CD4-positive, CD25-positive, alpha-beta regulatory T cell (primary cell): ENCODE data around the gene SCD5. TPM values are rescaled to one million over a fixed set of nuclear protein-coding genes. Genes with fewer than 3 reads are reported as not detected.

Experiments
- ATAC-seq, 2 donors: fragments of 150-1000 bp; cut with Tn5 transposase; one replicate each; pipeline ENCODE4 v1.10.0; 2021; ENCODE audit warnings: low read depth in 2 of 2, moderate number of reproducible peaks in 2 of 2, moderate library complexity in 1 of 2
- DNase-seq, 3 donors: peaks; one replicate each; pipeline versions ENCODE4 v3.0.0 to v3.0.0-alpha.2; 2012 to 2022; ENCODE audit warnings: mixed read lengths in 1 of 3
- H3K27ac ChIP-seq: one replicate; pipeline ENCODE4 v1.7.0; 2013; ENCODE audit warnings: mild to moderate bottlenecking, low read length; ENCODE audit not compliant: insufficient read depth, poor library complexity, severe bottlenecking
- H3K27me3 ChIP-seq: one replicate; pipeline ENCODE4 v1.7.0; 2013; ENCODE audit warnings: low read length; ENCODE audit not compliant: control insufficient read depth, insufficient read depth
- H3K36me3 ChIP-seq: one replicate; pipeline ENCODE4 v1.7.0; 2013; ENCODE audit warnings: mild to moderate bottlenecking, low read length, moderate library complexity; ENCODE audit not compliant: control insufficient read depth, insufficient read depth
- H3K4me1 ChIP-seq: 2 replicates; pipeline ENCODE4 v1.7.0; 2013; ENCODE audit warnings: mild to moderate bottlenecking, low read length; ENCODE audit not compliant: insufficient read depth, control insufficient read depth, poor library complexity, severe bottlenecking
- H3K4me3 ChIP-seq: one replicate; pipeline ENCODE4 v1.7.0; 2013; ENCODE audit warnings: low read depth, mild to moderate bottlenecking, low read length, moderate library complexity
- H3K9me3 ChIP-seq, 2 experiments: 1 replicate in 1 of 2; 2 replicates in 1 of 2; pipeline ENCODE4 v1.7.0; 2013; ENCODE audit warnings: low read length in 2 of 2, mild to moderate bottlenecking in 1 of 2, moderate library complexity in 1 of 2; ENCODE audit not compliant: control insufficient read depth in 2 of 2
- H3K27ac Mint-ChIP-seq, 3 donors: one replicate each; pipeline ENCODE4 v1.8.0; 2020 to 2022; ENCODE audit warnings: mild to moderate bottlenecking in 3 of 3, mixed read lengths in 3 of 3, moderate library complexity in 2 of 3
- H3K27me3 Mint-ChIP-seq: one replicate; pipeline ENCODE4 v1.8.0; 2022; ENCODE audit warnings: mild to moderate bottlenecking, mixed read lengths
- H3K36me3 Mint-ChIP-seq: one replicate; pipeline ENCODE4 v1.8.0; 2020; ENCODE audit warnings: mixed read lengths
- H3K4me1 Mint-ChIP-seq, 4 donors: one replicate each; pipeline ENCODE4 v1.8.0; 2020 to 2022; ENCODE audit warnings: mixed read lengths in 4 of 4, mild to moderate bottlenecking in 1 of 4
- H3K4me3 Mint-ChIP-seq, 4 donors: one replicate each; pipeline ENCODE4 v1.8.0; 2020 to 2022; ENCODE audit warnings: mild to moderate bottlenecking in 4 of 4, mixed read lengths in 4 of 4, moderate library complexity in 3 of 4
- H3K9me3 Mint-ChIP-seq, 7 donors: one replicate each; pipeline ENCODE4 v1.8.0; 2020 to 2022; ENCODE audit warnings: mixed read lengths in 7 of 7, mild to moderate bottlenecking in 3 of 7, moderate library complexity in 2 of 7
- polyA plus RNA-seq, 4 donors: library from polyadenylated mRNA; unstranded; fragments of 300-500 nt; fragmentation: Illumina TruSeq; gene quantifications; one replicate each; pipeline ENCODE4 v1.2.3, GENCODE V29; 2021
- total RNA-seq: library from RNA; stranded (reverse); gene quantifications from one replicate; pipeline ENCODE4 v1.2.3, GENCODE V29; 2022

The SCD5 gene
- total and polyA plus RNA-seq, 5 donors from 2014 or later: 0.12 to 0.14 TPM; not detected in 3

DNA sequence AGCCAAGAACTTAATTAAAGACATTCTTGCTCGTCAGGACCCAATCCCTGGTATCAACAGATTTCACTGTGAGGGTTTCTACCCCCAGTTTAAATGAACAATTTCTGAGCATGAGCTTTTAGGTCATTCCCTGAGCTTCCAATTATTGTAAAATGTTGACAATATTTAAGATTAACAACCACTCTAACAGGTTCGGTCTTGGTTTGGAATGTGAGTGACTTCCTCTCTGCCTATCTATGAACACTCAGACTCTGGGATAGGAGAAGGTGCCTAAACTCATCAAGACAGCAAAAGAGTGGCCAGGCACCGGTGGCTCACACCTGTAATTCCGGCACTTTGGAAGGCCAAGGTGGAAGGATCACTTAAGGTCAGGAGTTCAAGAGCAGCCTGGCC, 153.9 kb downstream of the SCD5 start:
- peaks cover 6% of the 10 kb centered on the region for H3K27me3 Mint-ChIP-seq
- H3K9me3 Mint-ChIP-seq: no peaks in the 10 kb centered on the region
- H3K36me3 Mint-ChIP-seq: no peaks in the 10 kb centered on the region
- ATAC-seq (no peak), DNase-seq (no peak)
- H3K4me3 Mint-ChIP-seq: no peak overlapping the region
- no peak overlapping the region for H3K27ac Mint-ChIP-seq
- Histone ChIP-seq H3K27me3 (peaks cover 3% of the 10 kb centered on the region), H3K9me3 (no peaks in the 10 kb centered on the region), H3K4me3 (no peak overlapping the region), H3K36me3 (no peaks in the 10 kb centered on the region), H3K4me1 (no peaks in the 10 kb centered on the region), H3K27ac (no peak overlapping the region)
- H3K4me1 Mint-ChIP-seq: no peaks in the 10 kb centered on the region

DNA sequence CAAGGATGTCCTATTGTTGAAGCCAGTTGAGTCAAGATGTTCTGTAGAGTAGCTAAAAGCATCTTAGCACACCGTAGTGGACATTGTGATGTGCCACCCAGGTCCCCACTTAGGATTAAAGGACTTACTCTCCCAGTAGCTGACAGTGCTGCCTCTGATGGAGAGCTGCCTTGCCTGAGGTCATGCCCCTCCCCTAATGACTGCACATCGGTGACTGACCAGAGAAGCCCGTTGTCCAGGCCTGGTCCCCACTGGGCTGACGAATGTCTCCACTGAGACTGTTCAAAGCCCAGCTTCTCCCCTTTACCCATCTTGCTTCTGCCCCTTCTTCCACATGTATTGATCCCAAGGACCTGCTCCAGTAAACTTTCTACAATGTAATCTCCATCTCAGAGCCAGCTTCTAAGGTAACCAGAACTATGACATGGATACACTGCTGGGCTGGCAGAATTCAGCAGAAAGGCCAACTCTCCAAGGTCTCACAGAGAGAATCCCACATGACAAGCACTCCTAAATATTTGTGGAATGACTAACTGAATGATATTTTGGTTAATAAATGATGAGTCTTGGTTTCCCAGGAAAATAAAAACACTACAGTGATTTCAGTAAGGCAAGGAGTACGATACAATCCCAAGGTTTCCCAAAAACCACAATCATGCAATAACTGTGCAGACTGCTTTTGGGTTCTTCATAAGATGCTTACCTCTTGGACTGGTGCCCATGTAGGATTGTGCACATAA, 154.4 kb downstream of the SCD5 start:
- Mint-ChIP-seq H3K4me1 (no peaks in the 10 kb centered on the region), H3K4me3 (no peak overlapping the region), H3K27me3 (peaks cover 6% of the 10 kb centered on the region), H3K27ac (no peak overlapping the region), H3K9me3 (no peaks in the 10 kb centered on the region), H3K36me3 (no peaks in the 10 kb centered on the region)
- no peaks in the 10 kb centered on the region for H3K9me3 ChIP-seq
- H3K4me3 ChIP-seq: no peak overlapping the region
- DNase-seq (no peak), ATAC-seq (no peak)
- no peak overlapping the region for H3K27ac ChIP-seq
- no peaks in the 10 kb centered on the region for H3K36me3 ChIP-seq
- no peaks in the 10 kb centered on the region for H3K4me1 ChIP-seq
- no peaks in the 10 kb centered on the region for H3K27me3 ChIP-seq

DNA sequence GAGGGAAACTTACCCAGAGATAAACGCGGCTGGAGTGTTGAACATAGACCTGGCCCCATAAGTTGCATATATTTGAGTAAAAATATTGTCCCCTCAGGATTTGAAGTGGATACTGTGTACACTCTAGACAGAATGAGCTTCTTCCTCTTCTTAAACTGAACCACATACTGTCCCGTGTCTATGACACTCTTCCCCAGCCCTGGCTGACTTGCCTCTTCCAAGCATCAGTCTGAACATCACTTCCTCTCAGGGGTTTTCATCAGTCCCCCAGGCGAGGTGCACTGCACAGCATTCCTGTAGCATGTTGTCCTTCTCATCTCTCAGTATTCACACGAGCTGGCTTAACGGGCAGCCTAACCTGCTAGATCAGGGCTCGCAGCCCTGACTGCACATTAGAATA, 156.3 kb downstream of the SCD5 start:
- no peaks in the 10 kb centered on the region for H3K9me3 Mint-ChIP-seq
- ATAC-seq: no peak
- H3K27me3 Mint-ChIP-seq: peaks cover 6% of the 10 kb centered on the region
- Histone ChIP-seq H3K27me3 (no peaks in the 10 kb centered on the region), H3K4me3 (no peak overlapping the region), H3K27ac (no peak overlapping the region), H3K9me3 (no peaks in the 10 kb centered on the region), H3K36me3 (no peaks in the 10 kb centered on the region), H3K4me1 (no peaks in the 10 kb centered on the region)
- no peaks in the 10 kb centered on the region for H3K4me1 Mint-ChIP-seq
- no peak overlapping the region for H3K27ac Mint-ChIP-seq
- H3K4me3 Mint-ChIP-seq: no peak overlapping the region
- no peaks in the 10 kb centered on the region for H3K36me3 Mint-ChIP-seq
- DNase-seq: no peak

- Mint-ChIP-seq H3K27me3 (peaks cover 6% of the 10 kb centered on the region), H3K27ac (no peak overlapping the region), H3K4me3 (no peak overlapping the region), H3K36me3 (no peaks in the 10 kb centered on the region), H3K9me3 (no peaks in the 10 kb centered on the region), H3K4me1 (no peaks in the 10 kb centered on the region)
- Histone ChIP-seq H3K27me3 (no peaks in the 10 kb centered on the region), H3K4me1 (no peaks in the 10 kb centered on the region), H3K36me3 (no peaks in the 10 kb centered on the region), H3K27ac (no peak overlapping the region), H3K9me3 (no peaks in the 10 kb centered on the region), H3K4me3 (no peak overlapping the region)
- no peak for ATAC-seq
- DNase-seq: no peak
Measured at GRCh38 chr4:82640540-82640939, 158.1 kb downstream of the SCD5 start.

GRCh38 chr4:82639971-82640370, 158.6 kb downstream of the SCD5 start:
- Histone ChIP-seq H3K36me3 (no peaks in the 10 kb centered on the region), H3K4me3 (no peak overlapping the region), H3K27ac (no peak overlapping the region), H3K9me3 (no peaks in the 10 kb centered on the region), H3K27me3 (no peaks in the 10 kb centered on the region), H3K4me1 (no peaks in the 10 kb centered on the region)
- Mint-ChIP-seq H3K36me3 (no peaks in the 10 kb centered on the region), H3K27ac (no peak overlapping the region), H3K4me3 (no peak overlapping the region), H3K4me1 (no peaks in the 10 kb centered on the region), H3K27me3 (peaks cover 6% of the 10 kb centered on the region), H3K9me3 (no peaks in the 10 kb centered on the region)
- DNase-seq (no peak), ATAC-seq (no peak)

DNA sequence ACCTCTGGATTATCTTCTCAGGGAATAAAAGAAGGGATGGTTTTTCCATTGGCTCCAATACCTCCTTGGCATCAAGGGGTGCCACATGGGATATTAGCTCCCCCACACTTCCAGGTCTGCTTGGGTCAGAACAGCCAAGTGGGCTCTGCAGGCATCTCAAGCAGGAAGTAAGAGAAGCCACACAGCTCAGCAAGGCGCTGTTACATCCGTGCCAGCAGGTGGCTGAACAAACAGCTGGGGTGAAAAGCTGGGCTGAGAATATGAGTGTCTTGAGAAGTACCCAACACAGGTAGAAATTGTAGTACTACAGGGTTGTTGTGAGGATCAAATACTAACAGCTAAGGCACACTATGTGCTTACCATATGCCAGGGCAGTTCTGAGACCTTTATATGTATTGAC, 160.1 kb downstream of the SCD5 start:
- DNase-seq (peak in 1 of 3 donors; percentile 6), ATAC-seq (no peak)
- H3K27ac Mint-ChIP-seq: peak overlapping the region in 1 of 3 donors; percentile 44
- no peak overlapping the region for H3K4me3 Mint-ChIP-seq
- no peaks in the 10 kb centered on the region for H3K36me3 Mint-ChIP-seq
- peaks cover 2% of the 10 kb centered on the region for H3K27me3 ChIP-seq
- H3K9me3 ChIP-seq: no peaks in the 10 kb centered on the region
- no peaks in the 10 kb centered on the region for H3K36me3 ChIP-seq
- no peak overlapping the region for H3K27ac ChIP-seq
- H3K4me1 Mint-ChIP-seq: no peaks in the 10 kb centered on the region
- peaks cover 13% of the 10 kb centered on the region for H3K27me3 Mint-ChIP-seq
- no peaks in the 10 kb centered on the region for H3K4me1 ChIP-seq
- H3K4me3 ChIP-seq: no peak overlapping the region
- H3K9me3 Mint-ChIP-seq: peaks cover 0 to 2% (median 0%) of the 10 kb centered on the region in 7 donors

GRCh38 chr4:82630079-82630478, 168.5 kb downstream of the SCD5 start:
- Mint-ChIP-seq H3K27me3 (peaks cover 11% of the 10 kb centered on the region), H3K27ac (no peak overlapping the region), H3K4me1 (no peaks in the 10 kb centered on the region), H3K36me3 (no peaks in the 10 kb centered on the region), H3K9me3 (peaks cover 0 to 6% (median 4%) of the 10 kb centered on the region in 7 donors), H3K4me3 (no peak overlapping the region)
- no peaks in the 10 kb centered on the region for H3K4me1 ChIP-seq
- H3K36me3 ChIP-seq: no peaks in the 10 kb centered on the region
- H3K27me3 ChIP-seq: peaks cover 2% of the 10 kb centered on the region
- no peak overlapping the region for H3K27ac ChIP-seq
- ATAC-seq (no peak), DNase-seq (no peak)
- H3K9me3 ChIP-seq: no peaks in the 10 kb centered on the region
- H3K4me3 ChIP-seq: no peak overlapping the region

DNA sequence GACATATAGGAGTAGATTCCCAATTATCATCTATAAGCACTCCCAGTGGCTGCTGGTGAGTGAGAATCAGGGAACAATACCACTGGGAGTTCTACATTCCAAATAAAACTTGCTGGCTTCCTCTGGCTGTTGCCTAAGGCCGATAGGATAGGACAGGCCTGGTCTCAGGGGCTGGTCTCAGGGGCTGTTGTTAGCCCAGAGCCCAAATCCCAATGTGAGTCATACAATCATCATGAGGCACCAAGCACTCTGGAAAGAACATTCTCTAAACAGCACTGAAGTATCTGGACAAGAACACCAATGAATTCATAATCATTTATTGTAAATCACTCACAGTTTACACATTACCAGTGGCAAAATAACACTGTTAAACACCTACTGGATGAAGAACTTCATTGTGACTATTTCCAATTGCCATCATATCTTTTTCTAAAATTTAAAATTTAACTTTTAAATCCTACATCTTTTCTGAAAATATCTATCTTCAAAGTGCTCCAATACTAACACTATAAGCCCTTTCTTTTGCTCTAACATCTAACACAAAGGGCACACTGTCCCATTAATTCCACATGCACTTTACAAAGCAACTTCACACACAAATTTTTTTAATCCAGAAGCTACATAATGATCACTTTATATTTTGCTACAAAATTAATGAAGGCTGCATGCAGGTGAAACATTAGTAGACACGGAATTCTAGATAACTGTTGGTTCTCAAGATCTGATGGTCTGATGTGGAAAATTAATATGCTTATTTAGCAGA, 169.2 kb downstream of the SCD5 start:
- Histone ChIP-seq H3K36me3 (no peaks in the 10 kb centered on the region), H3K9me3 (no peaks in the 10 kb centered on the region), H3K4me1 (no peaks in the 10 kb centered on the region), H3K27ac (no peak overlapping the region), H3K4me3 (no peak overlapping the region), H3K27me3 (no peaks in the 10 kb centered on the region)
- Mint-ChIP-seq H3K27ac (no peak overlapping the region), H3K9me3 (peaks cover 0 to 6% (median 4%) of the 10 kb centered on the region in 7 donors), H3K27me3 (peaks cover 11% of the 10 kb centered on the region), H3K4me1 (no peaks in the 10 kb centered on the region), H3K36me3 (no peaks in the 10 kb centered on the region), H3K4me3 (no peak overlapping the region)
- no peak for DNase-seq
- ATAC-seq: no peak
